ACHN (cell line): ENCODE results near the gene TGFB1.

Experiments
- DNase-seq: peaks from one replicate; pipeline ENCODE4 v3.0.0-alpha.2; 2015
- in situ Hi-C: cut with HindIII; loops from 2 replicates; pipeline ENCODE4 v1.10.0; 2017; ENCODE audit warnings: low sequenced_read_pairs, low pct_ligation_motif_present, low pct_unique_long_range_greater_than_20kb

The TGFB1 gene

DNA sequence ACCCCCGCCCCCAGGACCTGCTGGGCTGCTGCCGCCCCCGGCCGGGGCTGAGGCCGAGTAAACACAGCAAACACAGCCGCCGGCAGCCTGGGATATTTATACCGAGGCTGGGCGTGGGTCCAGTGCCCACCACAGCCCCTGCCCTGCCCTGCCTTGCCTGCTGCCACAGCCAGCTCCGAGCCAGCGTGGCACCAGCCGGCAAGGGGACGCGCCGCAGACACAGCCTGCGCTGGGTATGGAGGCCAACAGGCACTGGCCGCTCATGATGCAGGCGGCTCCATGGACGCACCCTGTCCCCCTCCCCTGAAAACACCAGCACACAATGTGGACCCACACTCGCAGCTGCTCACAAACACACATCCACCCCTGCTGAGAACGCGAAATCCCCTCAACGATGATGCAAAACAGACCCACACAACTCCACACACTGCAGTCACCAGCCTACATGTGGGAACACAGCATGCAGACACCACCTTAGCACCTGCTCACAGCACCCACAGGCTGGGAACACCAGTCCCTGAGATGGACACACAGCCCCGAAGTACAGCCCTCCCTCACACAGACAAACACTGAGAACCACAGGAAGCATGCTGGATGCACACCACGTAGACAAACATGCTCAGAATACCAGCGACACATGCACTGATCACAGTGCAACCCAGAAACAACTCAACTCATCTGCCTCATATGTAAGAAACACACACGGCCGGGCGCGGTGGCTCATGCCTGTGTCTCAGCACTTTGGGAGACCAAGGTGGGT is 27.6 kb downstream of the TGFB1 start:
- in situ Hi-C loops, result no loop called here
- no peak for DNase-seq

DNA sequence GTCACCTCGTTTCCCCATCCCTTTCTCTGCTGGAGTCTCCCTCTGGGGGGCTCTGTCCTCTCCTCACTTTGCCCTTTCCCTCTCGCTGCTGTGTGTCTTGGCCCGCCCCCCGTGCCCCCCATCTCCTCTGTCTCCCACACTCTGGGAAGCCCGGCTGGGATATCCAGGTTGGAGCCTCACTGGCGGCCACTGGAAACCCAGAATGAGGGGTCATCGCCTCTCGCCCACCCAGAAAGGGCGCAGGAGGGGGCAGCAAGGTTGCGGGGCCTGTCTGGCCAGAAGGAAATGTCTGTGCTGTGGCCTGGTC is 28.1 kb downstream of the TGFB1 start:
- in situ Hi-C loops, result no loop called here

DNA sequence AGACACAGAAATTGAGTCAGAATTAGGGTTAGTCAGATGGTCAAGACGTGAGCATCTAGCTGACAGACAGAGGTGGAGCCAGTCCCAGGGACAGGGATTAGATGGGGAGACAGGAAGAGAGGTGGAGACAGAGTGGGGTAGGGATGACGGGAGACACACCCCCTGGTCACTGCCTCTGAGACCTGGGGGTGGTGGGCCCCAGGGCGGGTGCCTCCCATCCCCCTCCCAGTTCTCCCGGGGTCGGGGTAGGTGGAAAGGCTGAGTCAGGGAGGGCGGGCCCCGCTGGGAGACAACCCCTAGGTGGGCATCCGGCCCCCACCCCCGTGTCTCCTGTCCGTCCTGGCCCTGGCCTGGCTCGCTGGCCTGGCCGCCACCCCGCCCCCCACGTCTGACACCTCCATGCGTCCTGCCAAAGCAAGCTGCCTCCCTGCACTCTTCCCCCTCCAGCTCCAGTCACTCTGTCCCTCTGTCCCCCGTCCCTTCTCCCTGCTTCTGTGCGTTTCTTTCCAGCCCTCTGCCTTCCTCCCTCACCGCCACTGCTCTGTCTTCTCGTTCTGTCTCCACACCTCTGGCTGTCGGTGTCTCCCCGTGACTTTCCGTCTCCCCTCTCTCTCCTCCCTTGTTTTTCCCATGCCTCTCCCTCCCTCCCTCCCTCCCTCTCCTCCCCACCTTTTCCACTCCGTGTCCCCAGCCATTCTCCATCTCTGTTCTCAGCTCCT is 28.6 kb downstream of the TGFB1 start:
- in situ Hi-C loops, result no loop called here
- no peak for DNase-seq

More for the DNA sequence above, 28.1 kb downstream of the TGFB1 start:
- DNase-seq, result no peak

DNA sequence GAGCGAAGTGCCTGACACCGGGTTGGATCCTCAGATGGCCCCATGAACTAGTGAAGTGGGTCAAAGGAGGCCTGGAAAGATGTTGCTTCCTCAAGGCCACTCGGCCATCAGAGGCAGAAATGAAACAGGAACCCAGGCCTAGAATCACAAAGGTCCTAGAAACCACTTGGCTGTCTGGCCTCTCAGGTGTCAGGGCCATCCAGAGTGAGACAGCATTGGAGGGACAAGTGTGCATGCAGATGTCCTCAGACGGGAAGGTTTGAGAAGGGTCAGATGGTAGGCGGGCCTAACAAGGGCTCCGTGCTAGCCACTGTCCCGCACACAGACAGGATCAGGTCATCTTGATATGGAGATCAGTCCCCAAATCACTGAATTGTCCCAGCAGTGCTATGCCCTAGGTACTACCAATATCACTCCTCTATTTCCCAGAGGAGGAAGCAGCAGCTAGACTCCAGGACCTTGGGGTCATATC is 29.5 kb downstream of the TGFB1 start:
- in situ Hi-C loops, result no loop called here
- no peak for DNase-seq

DNA sequence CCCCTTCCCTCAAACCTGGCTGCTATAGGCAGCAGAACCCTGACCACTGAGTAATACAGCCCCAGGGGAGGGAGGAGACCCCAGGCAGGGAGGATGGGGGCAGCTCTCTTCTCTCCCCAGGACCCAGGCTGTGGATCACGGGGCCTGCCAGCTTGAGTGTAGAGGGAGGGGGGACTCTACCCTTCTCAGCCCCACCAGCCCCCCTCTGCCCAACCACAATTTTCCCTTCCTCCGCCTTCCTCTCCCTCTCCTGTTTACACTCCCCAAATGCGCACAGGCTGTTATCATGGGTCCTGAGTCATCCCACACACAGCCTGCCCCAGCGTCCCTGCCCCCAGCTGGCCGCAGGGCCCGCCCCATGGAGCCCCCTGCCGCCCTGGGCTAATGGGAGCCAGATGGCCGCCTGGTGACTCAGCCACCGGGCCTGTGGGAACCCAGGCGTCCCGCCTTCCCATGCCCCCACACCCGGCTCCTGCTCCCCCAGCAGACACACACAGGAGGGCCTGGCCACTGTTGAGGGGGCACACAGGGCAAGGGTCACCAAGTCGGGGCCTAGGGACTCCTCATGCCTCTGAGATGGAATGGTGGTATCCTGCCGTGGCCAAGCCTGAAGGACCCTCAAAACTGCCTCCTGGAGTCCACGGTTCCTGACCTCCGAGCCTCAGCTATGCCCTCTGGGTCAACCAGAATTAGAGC is 30.1 kb downstream of the TGFB1 start:
- in situ Hi-C loops, result no loop called here
- peak; percentile 79 for DNase-seq

DNA sequence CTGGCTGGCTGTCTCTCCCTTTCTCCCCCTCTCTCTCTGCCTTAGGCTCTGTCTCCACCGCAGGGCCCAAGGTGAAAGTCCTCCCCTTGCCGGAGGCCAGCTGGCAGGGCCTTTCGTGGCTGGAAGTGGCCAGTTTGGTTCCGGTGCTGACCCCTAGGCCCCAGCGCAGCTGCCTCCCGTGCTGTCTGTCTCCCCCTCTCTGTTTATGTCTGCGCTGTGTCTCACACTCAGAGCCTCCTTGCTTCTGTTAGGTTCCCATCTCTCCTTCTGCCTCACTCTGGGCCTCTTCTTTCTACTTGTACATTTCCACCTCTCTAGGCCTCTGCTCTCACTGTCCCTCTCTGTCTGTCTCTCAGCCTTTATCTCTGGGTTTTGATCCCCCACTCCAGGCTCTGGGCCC is 30.7 kb downstream of the TGFB1 start:
- DNase-seq, result no peak
- in situ Hi-C loops, result no loop called here

DNA sequence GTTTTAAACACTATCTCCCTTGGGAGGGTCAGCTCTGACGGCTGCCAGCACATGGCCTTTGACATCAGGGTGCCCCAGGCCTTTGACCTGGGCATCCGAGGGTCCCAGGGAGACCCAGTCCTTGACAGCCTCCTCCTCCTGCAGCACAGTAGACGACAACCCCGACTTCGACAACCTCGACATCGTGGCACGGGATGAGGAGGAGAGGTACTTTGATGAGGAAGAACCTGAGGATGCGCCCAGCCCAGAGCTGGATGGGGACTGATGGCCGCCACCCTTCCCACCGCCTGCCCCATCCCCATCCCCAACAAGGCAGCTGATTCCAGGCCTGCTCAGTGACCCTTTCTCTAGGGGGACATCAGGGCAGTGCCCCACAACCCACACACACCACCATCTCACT is 31.3 kb downstream of the TGFB1 start:
- DNase-seq, result no peak
- in situ Hi-C loops, result no loop called here

DNA sequence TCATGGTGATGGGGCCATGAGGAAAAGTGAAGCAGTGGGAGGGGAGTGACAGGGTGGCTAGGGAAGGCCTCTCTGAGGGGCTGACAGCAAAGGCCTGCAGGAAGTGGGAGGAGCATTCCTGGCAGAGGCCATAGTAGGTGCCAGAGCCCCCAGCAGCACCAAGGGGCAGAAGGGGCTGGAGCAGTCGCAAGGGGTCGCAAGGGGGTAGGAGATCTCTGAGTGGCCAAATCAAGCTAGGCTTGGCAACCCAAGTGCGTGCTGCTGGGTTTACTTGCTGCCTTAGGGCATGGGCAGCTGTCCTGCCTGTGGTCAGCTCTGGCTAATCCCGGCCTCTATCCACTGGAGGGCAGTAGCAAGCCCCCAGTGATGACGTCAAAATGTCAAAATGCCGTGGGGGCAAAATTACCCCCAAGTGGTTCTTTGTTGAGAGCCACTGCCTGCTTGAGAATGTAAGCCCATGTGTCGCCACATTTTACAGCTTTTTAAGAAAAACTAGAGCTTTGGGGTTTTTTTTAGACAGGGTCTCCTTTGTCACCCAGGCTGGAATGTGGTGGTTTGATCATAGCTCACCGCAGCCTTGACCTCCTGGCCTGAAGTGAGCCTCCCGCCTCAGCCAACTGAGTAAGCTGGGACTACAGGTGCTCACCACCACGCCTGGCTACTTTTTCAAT is 32.0 kb downstream of the TGFB1 start:
- DNase-seq, result peak; percentile 69
- in situ Hi-C loops, result no loop called here

DNA sequence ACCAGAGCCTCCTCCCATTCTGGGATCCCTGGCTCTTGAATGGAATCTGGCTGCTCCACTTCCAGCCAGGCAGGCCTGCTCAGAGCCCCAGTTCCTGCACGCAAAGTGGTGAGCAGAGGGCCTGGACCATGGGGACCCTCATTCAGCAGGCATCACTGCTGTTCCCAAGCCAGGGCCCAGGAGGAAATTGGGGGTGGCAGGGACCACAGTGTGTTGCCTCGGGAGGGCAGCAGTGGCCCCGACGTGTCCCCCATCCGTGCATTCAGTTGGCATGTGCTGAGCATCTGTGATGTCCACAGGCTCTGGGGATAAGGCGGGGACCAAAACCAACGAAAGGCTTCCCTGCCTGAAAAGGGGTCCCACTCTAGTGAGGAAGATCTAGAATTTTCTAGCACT is 32.5 kb downstream of the TGFB1 start:
- no peak for DNase-seq
- in situ Hi-C loops, result no loop called here

DNA sequence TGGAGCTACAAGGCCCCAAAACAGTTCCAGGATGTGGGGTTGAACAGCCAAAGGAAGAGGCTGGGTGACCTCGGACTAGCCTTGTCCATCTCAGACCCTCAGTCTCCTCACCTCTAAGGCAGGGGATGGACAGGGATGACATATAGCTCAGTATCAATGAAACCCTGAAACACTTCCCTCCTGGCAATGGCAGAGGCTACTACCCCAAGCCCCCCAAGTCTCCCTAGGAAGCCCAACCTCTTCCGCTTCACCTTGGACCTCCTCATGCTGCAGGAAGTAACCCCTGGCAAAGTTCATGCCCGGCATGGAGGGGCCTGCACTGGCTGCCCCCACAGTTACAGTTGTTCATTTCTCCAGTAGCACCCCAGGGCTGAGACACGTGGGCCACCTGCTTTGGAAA is 33.2 kb downstream of the TGFB1 start:
- DNase-seq, result no peak
- in situ Hi-C loops, result no loop called here

DNA sequence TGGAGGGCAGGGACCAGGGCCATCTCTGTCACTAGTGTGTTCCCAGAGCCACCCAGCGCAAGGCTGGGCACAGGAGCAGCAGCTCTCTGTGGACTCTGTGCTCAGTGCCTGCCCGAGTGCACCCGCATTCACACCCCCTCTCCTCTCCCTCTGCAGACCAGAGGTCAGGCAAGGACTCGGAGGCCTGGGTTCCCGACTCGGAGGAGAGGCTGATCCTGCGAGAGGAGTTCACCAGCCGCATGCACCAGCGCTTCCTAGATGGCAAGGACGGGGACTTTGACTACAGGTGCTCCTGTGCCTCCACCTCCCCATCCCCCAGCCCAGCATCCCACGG is 33.6 kb downstream of the TGFB1 start:
- DNase-seq, result no peak
- in situ Hi-C loops, result no loop called here

DNA sequence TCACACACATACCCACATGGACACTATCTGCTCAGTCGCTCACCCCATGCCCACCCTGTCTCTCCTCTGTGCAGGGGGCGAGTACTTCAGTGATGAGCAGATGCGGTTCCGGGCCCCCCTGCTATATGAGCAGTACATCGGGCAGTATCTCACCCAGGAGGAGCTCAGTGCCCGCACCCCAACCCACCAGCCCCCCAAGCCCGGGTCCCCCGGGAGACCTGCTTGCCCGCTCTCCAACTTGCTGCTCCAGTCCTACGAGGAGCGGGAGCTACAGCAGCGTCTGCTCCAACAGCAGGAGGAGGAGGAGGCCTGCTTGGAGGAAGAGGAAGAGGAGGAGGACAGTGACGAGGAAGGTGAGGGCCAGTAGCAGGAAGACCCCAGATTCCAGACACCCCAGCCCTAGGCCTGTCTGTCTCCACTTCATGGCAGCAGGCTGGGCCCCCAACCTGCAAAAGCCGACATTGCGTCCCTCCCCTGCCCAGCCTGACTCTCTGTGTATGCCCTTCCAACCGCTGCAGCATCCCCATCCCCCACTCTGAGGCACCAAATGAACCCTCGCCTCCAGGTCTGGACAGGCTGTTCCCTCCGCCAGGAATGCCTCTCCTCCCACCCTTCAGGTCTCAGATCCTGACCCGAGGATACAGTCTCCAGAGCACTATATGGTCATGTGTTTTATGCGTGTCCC is 34.1 kb downstream of the TGFB1 start:
- in situ Hi-C loops, result no loop called here
- DNase-seq, result no peak

DNA sequence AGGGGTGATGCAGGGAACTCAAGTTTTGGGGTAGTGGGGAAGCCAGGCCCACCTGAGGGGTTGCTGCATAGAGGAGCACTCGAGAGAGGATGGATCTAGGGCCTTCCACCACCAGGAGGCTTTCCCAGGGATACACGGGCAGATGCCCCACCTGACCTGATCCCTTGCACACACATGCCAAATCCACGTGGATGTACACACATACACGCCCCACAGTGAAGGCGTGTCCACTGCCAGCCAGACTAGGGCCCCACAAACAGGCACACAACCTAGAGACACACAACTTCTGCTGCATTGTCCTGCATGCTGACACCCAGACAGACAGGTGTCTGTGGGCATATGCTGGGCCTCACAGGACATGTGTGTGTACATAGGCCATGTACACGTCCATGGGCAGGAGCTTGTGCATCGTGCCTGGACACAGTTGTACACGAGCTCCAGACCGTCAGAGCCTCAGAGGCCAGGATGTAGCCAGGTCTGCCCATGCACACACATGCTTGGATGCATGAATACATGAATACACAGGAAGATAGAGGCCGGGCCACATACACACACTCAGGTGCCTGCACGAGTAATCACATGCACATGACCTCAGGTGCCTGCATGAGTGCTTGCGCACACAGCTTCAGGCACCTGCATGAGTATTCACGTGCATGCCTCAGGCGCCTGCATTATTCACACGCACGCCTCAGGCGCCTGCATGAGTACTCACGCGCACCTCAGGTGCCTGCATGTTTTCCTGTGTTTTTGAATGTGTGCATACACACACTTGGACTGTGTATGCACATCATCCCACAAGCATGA is 34.8 kb downstream of the TGFB1 start:
- no peak for DNase-seq
- in situ Hi-C loops, result no loop called here

DNA sequence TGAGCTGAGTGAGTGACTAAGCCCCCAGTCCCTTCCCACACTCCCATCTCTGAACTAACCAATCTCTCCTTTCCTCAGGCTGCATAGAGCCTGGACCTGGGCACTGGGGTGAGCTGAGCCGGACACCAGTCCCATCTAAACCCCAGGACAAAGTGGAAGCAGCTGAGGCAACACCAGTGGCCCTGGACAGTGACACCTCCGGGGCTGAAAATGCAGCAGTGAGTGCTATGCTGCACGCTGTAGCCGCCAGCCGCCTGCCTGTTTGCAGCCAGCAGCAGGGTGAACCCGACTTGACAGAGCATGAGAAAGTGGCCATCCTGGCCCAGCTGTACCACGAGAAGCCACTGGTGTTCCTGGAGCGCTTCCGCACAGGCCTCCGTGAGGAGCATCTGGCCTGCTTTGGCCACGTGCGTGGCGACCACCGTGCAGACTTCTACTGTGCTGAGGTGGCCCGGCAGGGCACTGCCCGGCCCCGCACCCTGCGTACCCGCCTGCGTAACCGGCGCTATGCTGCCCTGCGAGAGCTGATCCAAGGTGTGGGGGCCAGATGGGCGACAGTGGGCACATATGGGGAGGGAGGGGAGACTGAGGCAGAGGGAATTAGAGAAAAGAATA is 37.3 kb downstream of the TGFB1 start:
- in situ Hi-C loops, result no loop called here
- no peak for DNase-seq

DNA sequence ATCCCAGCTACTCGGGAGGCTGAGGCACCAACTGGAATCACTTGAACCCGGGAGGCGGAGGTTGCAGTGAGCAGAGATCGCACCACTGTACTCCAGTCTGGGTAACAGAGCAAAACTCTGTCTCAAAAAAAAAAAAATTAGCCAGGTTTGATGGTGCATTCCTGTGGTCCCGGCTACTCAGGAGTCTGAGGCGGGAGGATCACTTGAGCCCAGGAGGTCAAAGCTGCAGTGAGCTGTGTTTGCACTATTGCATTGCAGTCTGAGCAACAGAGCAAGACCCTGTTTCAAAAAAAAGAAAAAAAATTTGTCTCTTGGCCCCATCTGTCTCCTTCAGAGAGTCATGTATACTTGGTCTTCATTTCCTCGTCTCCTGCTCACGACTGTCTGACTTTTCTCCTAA is 42.1 kb downstream of the TGFB1 start:
- in situ Hi-C loops, result no loop called here
- no peak for DNase-seq

DNA sequence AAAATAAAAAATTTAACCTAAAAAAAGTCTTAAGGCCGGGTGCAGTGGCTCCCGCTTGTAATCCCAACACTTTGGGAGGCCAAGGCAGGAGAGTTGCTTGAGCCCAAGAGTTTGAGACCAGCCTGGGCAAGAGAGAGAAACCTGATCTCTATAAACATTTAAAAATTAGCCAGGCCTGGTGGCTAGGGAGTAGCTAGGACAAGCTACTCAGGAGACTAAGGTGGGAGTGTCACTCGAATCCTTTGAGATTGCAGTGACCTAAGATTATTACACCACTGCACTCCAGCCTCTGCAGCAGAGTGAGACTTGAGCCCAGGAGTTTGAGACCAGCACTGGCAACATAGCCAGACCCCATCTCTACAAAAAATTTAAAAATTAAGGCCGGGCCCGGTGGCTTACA is 42.6 kb downstream of the TGFB1 start:
- in situ Hi-C loops, result no loop called here

DNA sequence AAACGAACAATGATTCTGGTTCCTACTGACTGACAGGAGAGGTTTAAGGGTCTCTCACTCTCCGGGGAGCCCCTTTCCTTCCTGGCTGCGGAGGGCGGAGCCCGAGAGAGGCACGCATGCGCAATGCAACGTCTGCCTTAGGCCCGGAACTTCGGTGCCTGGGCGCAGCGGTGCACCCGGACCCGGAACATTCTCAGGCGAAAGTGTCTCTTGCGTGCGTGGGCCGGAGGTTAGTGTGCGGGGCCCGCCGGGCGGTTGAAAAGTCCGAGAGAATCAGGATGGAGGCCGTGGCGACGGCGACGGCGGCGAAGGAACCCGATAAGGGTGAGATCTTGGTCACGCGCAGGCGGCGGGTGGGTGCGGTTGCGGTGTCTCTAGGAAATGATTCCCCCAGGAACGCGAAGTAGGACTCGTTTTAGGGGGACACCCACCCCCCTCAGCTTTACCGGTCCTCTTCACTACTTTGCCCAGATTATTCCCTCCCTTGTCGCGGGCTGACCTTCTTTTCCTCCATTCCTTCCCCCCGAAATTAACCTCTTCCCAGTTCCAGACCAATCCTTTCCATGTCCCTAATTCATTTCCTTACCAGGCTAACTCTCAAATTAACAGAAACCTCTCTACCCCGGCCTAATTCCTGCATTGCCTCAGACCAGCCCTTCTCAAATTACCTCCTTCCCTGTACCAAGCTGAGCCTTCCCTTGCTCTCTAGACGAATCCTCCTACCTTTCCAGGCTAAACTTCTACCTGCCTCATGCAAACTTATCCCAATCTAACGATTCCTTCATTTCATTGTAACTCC is 43.5 kb downstream of the TGFB1 start, which contains the start of gene CCDC97:
Gene CCDC97 (plus strand): TSS at position 140 of the 799 bp plus-strand sequence. CDS start 139 bp downstream, at position 279.
- in situ Hi-C loops, result no loop called here
- peak; percentile 75 for DNase-seq

More for the DNA sequence above, 42.6 kb downstream of the TGFB1 start:
- DNase-seq, result no peak
